GM21529 (cell line): Measurements from ENCODE around the gene PIEZO1.
"Not testable (repeated sequence)": the region's sequence is repeated elsewhere in the genome, so short reads cannot be mapped to it uniquely, and the experiment has no call there.

Experiments
- ATAC-seq: cut with Tn5 transposase; IDR thresholded peaks from one replicate; pipeline ENCODE4 v1.9.1; 2021; ENCODE audit not compliant: unreplicated experiment

The PIEZO1 gene

DNA sequence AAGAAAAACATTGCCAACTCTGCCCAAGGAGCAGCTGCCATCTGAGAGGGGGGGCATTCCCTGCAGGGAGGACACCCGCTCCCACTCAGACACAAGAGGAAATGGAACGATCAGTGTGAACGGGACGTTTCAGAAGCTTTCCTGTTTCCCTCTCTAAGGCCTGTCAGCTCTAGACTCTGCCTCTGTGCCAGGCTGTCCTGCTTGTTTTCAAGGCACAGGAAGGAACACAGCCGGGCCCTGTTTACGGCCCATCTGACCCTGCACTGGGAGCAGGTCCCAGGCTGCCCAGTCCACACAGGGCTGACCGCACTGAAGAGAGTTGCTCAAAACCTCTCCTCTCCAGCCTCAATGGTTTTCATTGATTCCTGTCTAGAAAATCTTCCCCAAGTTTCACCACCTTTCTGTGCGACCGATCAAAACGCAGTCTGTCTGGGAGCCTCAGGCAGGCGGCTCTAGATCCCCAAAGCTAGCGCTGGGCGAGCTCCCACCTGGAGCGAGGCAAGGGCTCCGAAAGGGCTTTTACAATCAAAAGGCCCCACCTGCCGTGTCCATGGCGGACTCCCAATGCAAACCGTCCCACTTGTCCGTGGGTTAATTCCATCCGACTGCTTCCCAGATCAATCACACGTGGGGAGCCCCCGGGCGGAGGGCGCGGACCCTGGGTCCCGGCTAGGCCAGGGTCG, 1.5 kb downstream of the PIEZO1 start:
- no peak for ATAC-seq

- ATAC-seq = no peak
These were observed 2.3 kb downstream of the PIEZO1 start for GRCh38 chr16:88782454-88783390.

DNA sequence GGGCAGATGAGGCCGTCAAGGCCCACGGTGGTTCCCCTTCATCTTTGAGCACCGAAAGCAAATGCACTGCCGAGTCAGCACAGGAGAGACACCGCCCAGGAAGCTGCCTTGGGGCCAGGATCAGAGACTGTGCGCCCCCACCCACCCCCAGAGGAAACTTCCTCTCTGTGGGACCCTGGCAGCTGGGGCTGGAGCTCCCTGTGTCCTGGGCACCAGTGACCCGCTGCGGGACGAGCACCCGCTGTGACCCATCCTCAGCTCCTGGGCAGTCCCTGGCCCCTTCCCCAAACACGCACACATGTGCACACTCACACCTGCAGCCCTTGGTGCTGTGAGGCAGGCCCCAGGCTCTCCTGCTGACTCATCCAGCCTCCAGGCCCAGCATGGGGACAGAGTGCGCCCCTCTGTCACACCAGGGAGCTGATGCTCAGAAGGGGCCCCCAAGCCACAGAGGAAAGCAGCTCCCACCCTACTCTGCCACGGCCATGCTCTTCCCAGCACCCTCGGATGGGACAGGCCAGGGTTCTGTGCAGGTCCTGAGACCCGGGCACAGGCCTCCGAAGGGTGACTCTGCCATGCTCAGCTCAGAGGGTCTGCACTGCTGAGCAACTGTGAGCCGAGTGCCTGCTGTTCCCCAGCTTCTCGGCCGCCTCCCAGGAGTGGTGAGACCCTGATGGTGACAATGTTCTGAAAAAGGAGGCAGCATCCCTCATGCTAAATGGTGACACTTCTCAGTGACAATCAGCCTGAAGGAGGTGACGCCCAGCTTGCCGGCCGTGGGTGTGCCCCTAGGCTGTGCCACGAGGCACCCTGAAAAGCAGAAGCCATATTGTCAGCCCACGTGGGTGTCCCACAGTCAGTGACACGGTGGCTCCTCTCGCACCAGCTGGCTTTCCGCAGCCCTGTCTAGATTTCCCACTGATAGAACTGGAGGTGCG, 3.6 kb downstream of the PIEZO1 start:
- peak; percentile 35 for ATAC-seq

- no peak for ATAC-seq
These were observed 4.6 kb downstream of the PIEZO1 start for GRCh38 chr16:88780142-88781062.

- ATAC-seq = no peak
These were observed 5.4 kb downstream of the PIEZO1 start for GRCh38 chr16:88779406-88780141.

DNA sequence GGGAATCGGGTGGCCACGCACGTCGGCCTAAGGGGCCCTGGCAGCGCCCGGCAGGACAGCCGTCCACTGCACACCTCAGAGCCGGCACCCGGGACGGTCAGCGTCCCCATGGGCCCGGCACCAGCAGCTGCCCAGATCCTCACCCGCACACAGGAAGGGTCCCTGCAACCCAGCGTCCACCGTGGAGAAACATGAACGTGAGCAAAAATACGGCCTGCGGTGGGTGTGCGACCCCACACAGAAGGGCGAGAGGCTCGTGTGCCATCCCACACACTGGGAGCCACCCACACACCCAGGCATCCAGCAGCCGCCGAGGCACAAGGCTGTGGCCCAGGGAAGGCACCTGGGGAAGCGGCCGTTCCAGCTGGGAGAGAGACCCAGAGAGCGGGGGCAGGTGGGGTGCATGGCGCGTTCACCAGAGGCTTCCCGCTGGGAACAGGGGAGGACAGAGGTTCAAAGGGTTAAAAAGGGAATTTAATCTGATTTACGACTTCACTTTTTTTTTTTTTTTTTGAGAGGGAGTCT, 6.4 kb downstream of the PIEZO1 start:
- no peak for ATAC-seq

GRCh38 chr16:88778271-88778525, 6.8 kb downstream of the PIEZO1 start:
- ATAC-seq = no peak

GRCh38 chr16:88777471-88778270, 7.3 kb downstream of the PIEZO1 start:
- no peak for ATAC-seq

GRCh38 chr16:88775825-88776224, 9.2 kb downstream of the PIEZO1 start:
- no peak for ATAC-seq

GRCh38 chr16:88774544-88775393, 10.3 kb downstream of the PIEZO1 start:
- ATAC-seq = no peak

DNA sequence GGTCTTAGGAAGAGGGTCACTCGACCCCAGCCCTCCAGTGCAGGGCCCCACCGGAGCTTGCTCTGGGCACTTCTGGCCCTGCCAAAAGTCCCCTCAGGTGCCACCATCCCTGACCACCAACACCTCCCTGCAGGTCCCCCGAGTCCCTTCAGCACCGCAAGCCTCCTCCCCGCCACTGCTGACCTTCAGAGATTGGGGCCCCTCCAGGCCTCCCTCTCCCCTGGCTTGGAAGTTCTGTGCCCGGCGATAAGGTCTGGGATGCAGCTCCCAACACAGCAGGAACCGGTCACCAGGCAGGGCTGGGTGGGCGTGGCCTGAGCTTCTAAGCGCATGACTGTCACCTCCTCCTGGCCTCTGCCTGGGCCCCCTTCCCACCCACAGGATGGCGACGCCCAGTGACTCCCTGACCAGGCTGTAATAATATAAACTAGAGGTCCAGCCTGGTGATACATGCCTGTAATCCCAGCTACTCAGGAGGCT, 11.2 kb downstream of the PIEZO1 start:
- no peak for ATAC-seq

DNA sequence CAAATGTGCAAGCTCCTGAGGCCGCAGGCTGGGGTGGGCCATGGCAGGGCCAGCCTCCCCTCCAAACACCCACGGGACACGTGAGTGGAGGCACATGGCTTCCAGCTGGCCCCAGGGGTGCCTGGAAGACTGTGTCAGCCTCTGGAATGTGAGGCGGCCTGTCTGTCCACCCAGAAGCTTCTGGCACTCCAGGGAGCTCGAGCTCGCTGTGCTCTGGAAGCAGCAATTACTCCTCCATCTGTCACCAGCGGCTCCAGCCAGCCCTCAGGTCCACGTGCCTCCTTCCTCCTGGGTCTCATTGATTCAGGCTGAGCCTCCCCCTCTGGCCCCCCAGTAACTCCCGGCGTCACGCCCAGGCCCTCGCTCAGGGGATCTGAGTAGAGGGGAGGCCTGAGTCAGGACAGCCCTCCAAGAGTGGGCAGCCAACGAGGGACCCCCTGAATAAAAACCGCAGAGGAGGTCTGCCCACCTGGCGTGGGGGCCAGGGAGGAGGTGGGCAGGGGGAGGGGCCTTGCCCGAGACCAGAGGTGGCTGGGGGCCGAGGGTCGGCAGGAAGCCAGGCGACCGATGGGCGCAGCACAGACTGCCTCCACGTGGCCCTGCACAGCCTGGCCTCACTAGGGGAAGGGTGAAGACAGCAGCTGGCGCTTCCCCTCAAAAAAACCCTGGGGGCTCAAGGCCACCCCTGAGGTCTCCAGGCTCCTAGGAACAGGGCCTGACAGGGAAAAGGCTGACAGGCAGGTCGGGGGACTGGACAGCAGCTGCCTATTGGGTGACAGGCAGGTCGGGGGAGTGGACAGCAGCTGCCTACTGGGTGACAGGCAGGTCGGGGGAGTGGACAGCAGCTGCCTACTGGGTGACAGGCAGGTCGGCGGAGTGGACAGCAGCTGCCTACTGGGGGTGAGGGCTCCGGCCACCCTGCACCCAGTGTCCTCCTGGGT, 11.9 kb downstream of the PIEZO1 start:
- ATAC-seq = no peak

GRCh38 chr16:88771781-88772180, 13.2 kb downstream of the PIEZO1 start:
- ATAC-seq = not testable (repeated sequence)

DNA sequence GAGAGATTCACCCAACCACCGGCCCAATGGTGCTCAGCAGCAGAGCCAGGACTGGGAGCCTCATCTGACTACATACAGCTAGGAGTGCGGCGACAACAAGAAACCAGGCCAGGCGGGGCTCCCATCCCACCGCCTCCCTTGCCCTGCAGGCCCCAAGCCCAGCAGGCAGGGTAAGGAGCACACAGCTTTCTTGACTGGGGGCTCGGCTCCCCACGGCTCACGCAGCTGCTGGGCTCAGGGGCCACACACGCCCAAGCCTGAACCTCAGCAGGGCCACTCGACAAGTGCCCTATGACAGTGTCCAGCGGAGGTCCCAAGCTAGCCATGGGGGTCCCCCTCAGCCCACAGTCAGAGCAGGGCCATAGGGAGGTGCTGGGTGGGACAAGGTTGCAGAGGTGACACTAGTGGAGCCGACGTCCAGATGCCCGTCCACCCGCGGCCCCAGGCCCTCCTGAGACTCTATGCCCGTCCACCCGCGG, 13.7 kb downstream of the PIEZO1 start:
- no peak for ATAC-seq

- ATAC-seq = no peak
These were observed 14.3 kb downstream of the PIEZO1 start for GRCh38 chr16:88770461-88771293.
